GM23338 (cell line): ENCODE data around the gene BMP8A.

Experiments used
- EZH2 ChIP-seq: fragments of 200-600 bp; sonication (generic); IDR thresholded peaks from one replicate; pipeline ENCODE4 v1.8.0; 2017; ENCODE audit warnings: antibody characterized with exemption, mild to moderate bottlenecking, low read depth; ENCODE audit not compliant: unreplicated experiment
- POLR2AphosphoS5 ChIP-seq: IDR thresholded peaks from 2 replicates; pipeline ENCODE4 v1.6.1; 2016; ENCODE audit warnings: antibody characterized with exemption, low read depth
- REST ChIP-seq: IDR thresholded peaks from one replicate; pipeline ENCODE4 v1.6.1; 2018; ENCODE audit warnings: antibody characterized with exemption; ENCODE audit not compliant: unreplicated experiment
- ZNF114 ChIP-seq: fragments of 250-450 bp; sonication (Bioruptor Pico); IDR thresholded peaks from 2 replicates; pipeline ENCODE4 v1.5.0; 2020; ENCODE audit warnings: mild to moderate bottlenecking, moderate library complexity
- TF ChIP-seq, protein P1 (sequence below), 2 experiments: fragments of 200-600 bp in 1 of 2; sonication (generic) in 1 of 2; conservative IDR thresholded peaks; 2 replicates each; pipeline versions ENCODE4 v1.5.1 to v1.6.1; 2016 to 2017; ENCODE audit warnings: antibody characterized with exemption in 2 of 2, low read depth in 2 of 2, mild to moderate bottlenecking in 2 of 2, moderate library complexity in 1 of 2

DNA sequence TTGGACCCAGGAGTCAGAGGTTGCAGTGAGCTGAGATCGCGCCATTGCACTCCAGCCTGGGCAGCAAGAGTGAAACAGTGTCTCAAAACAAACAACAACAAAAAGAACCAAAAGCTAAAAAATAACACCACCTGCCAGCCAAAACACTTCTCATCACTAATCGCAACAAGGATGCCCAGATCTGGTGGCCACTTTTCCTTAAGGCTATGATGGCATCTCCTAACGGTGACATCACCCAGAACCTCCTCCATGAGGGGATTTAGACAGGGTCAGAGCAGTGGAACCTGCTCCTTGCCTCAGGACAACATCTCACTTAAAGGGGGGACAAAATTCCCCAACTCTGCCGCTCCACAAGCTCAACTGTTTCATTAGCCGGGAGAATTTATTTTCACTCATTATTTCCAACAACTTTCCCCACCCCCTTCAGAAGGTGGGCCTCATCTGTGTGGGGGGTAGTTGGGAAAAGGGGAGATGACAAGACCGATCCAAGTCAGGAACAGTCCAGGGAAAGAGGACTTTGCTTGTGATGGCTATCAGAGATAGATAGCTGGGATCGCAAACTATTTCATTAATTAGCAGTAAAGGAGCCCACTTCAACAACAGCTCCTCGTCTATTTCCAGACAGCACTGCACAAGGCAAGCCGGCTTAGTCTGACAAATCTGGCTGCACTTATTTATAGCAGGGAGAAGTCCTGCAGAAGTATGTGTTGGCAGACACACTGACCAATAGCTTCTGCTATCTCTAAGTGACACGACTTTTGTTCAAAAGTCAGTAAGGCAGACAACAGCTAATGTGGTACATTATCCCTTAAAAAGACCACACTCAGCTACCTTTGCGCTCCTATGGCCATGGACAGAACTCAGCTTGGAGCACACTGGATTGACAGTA lies 82.5 kb downstream of the BMP8A start:
- TF ChIP-seq, protein P1, sequence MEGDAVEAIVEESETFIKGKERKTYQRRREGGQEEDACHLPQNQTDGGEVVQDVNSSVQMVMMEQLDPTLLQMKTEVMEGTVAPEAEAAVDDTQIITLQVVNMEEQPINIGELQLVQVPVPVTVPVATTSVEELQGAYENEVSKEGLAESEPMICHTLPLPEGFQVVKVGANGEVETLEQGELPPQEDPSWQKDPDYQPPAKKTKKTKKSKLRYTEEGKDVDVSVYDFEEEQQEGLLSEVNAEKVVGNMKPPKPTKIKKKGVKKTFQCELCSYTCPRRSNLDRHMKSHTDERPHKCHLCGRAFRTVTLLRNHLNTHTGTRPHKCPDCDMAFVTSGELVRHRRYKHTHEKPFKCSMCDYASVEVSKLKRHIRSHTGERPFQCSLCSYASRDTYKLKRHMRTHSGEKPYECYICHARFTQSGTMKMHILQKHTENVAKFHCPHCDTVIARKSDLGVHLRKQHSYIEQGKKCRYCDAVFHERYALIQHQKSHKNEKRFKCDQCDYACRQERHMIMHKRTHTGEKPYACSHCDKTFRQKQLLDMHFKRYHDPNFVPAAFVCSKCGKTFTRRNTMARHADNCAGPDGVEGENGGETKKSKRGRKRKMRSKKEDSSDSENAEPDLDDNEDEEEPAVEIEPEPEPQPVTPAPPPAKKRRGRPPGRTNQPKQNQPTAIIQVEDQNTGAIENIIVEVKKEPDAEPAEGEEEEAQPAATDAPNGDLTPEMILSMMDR (conservative IDR thresholded peaks at IDR 0.05; ENCODE audit: low read depth in 2 of 2): no peak
- TF ChIP-seq POLR2AphosphoS5: no peak
- TF ChIP-seq EZH2: no peak
- TF ChIP-seq REST: no peak
- no peak for TF ChIP-seq ZNF114 (CRISPR knock-in tag)
